Mesenchymal stem cell (in vitro differentiated cells and primary cell): Measurements from ENCODE around the gene AFAP1L2.
A peak's percentile ranks its signal among the peaks of the same experiment; 100 is the strongest.
"Not testable (repeated sequence)": the region's sequence is repeated elsewhere in the genome, so short reads cannot be mapped to it uniquely, and the experiment has no call there.

ENCODE experiments used
- DNase-seq: peaks from one replicate; pipeline ENCODE4 v3.0.0-alpha.2; 2013
- H2AFZ ChIP-seq: one replicate; pipeline ENCODE4 v1.6.1; 2013; ENCODE audit warnings: low read depth, mild to moderate bottlenecking, control low read depth, inconsistent platforms, low read length, moderate library complexity
- H2AK5ac ChIP-seq: 2 replicates; pipeline ENCODE4 v1.6.1; 2013; ENCODE audit warnings: low read length, moderate library complexity, mild to moderate bottlenecking, inconsistent platforms; ENCODE audit not compliant: severe bottlenecking
- H2BK120ac ChIP-seq: one replicate; pipeline ENCODE4 v1.6.1; 2013; ENCODE audit warnings: low read depth, mild to moderate bottlenecking, inconsistent platforms, low read length, moderate library complexity
- H2BK12ac ChIP-seq, 2 experiments: one replicate each; pipeline ENCODE4 v1.6.1; 2013; ENCODE audit warnings: inconsistent platforms in 2 of 2, low read length in 2 of 2, mild to moderate bottlenecking in 2 of 2, moderate library complexity in 2 of 2, control low read depth in 1 of 2
- H2BK15ac ChIP-seq: one replicate; pipeline ENCODE4 v1.6.1; 2013; ENCODE audit warnings: mild to moderate bottlenecking, low read depth, inconsistent platforms; ENCODE audit not compliant: poor library complexity, severe bottlenecking
- H2BK5ac ChIP-seq: 2 replicates; pipeline ENCODE4 v1.6.1; 2013; ENCODE audit warnings: low read depth, mild to moderate bottlenecking, low read length, control low read depth, inconsistent platforms; ENCODE audit not compliant: poor library complexity, severe bottlenecking
- H3K14ac ChIP-seq, 2 experiments: one replicate each; pipeline ENCODE4 v1.6.1; 2013; ENCODE audit warnings: inconsistent platforms in 2 of 2, low read length in 2 of 2, control low read depth in 1 of 2, mild to moderate bottlenecking in 1 of 2, moderate library complexity in 1 of 2
- H3K18ac ChIP-seq, 2 experiments: one replicate each; pipeline ENCODE4 v1.6.1; 2013; ENCODE audit warnings: inconsistent platforms in 2 of 2, low read length in 2 of 2, control low read depth in 1 of 2, low read depth in 1 of 2, mild to moderate bottlenecking in 1 of 2
- H3K23ac ChIP-seq, 2 experiments: one replicate each; pipeline ENCODE4 v1.6.1; 2013; ENCODE audit warnings: inconsistent platforms in 2 of 2, low read length in 2 of 2, mild to moderate bottlenecking in 2 of 2, moderate library complexity in 2 of 2, control low read depth in 1 of 2
- H3K27ac ChIP-seq: 2 replicates; pipeline ENCODE4 v1.5.1; 2013; ENCODE audit warnings: mild to moderate bottlenecking, moderate library complexity, low read length, control low read depth, inconsistent platforms; ENCODE audit not compliant: poor library complexity, severe bottlenecking
- H3K27me3 ChIP-seq, 2 experiments: 2 replicates each; pipeline versions ENCODE4 v1.6.1 to v1.7.0; 2013; ENCODE audit warnings: low read length in 2 of 2, mild to moderate bottlenecking in 2 of 2, moderate library complexity in 2 of 2, control low read depth in 1 of 2, inconsistent platforms in 1 of 2; ENCODE audit not compliant: control insufficient read depth in 1 of 2, insufficient read depth in 1 of 2
- H3K36me3 ChIP-seq, 2 experiments: 2 replicates each; pipeline versions ENCODE4 v1.6.1 to v1.7.0; 2013; ENCODE audit warnings: low read length in 2 of 2, control low read depth in 1 of 2, inconsistent platforms in 1 of 2, low read depth in 1 of 2, mild to moderate bottlenecking in 1 of 2; ENCODE audit not compliant: insufficient read depth in 2 of 2, control insufficient read depth in 1 of 2
- H3K4ac ChIP-seq, 2 experiments: one replicate each; pipeline ENCODE4 v1.6.1; 2013; ENCODE audit warnings: inconsistent platforms in 2 of 2, low read length in 2 of 2, mild to moderate bottlenecking in 2 of 2, moderate library complexity in 2 of 2, control low read depth in 1 of 2, low read depth in 1 of 2
- H3K4me1 ChIP-seq: 2 replicates; pipeline ENCODE4 v1.6.1; 2013; ENCODE audit warnings: low read depth, low read length, control low read depth; ENCODE audit not compliant: control insufficient read depth, insufficient read depth
- H3K4me2 ChIP-seq: 2 replicates; pipeline ENCODE4 v1.6.1; 2013; ENCODE audit warnings: low read length, mild to moderate bottlenecking, inconsistent platforms; ENCODE audit not compliant: poor library complexity, severe bottlenecking
- H3K4me3 ChIP-seq, 2 experiments: 2 replicates each; pipeline versions ENCODE4 v1.5.1 to v1.7.0; 2013; ENCODE audit warnings: low read length in 2 of 2, mild to moderate bottlenecking in 2 of 2, control low read depth in 1 of 2, low read depth in 1 of 2; ENCODE audit not compliant: insufficient read depth in 1 of 2
- H3K79me1 ChIP-seq: replicated peaks from 2 replicates; pipeline ENCODE4 v1.6.1; 2013; ENCODE audit warnings: mild to moderate bottlenecking, control low read depth, low read length, inconsistent platforms; ENCODE audit not compliant: poor library complexity, severe bottlenecking
- H3K9ac ChIP-seq: 2 replicates; pipeline ENCODE4 v1.7.0; 2013; ENCODE audit warnings: mild to moderate bottlenecking, low read length, moderate library complexity
- H3K9me3 ChIP-seq: 2 replicates; pipeline ENCODE4 v1.7.0; 2013; ENCODE audit warnings: mild to moderate bottlenecking, low read length; ENCODE audit not compliant: control insufficient read depth
- H4K8ac ChIP-seq: one replicate; pipeline ENCODE4 v1.6.1; 2013; ENCODE audit warnings: inconsistent platforms, mild to moderate bottlenecking, low read length, moderate library complexity
- H4K91ac ChIP-seq: one replicate; pipeline ENCODE4 v1.6.1; 2013; ENCODE audit warnings: mild to moderate bottlenecking, low read length, inconsistent platforms
- WGBS: methylation state at CpG from one replicate; pipeline ENCODE4 v1.1.7; 2013; ENCODE audit warnings: mixed read lengths; 5-methylcytosine and 5-hydroxymethylcytosine counted together

The AFAP1L2 gene

GRCh38 chr10:114336823-114337509 is 67.3 kb downstream of the AFAP1L2 start:
- H2BK5ac ChIP-seq: no peak overlapping the region
- WGBS: 96% methylated on average over 10 of the region's 10 CpGs

DNA sequence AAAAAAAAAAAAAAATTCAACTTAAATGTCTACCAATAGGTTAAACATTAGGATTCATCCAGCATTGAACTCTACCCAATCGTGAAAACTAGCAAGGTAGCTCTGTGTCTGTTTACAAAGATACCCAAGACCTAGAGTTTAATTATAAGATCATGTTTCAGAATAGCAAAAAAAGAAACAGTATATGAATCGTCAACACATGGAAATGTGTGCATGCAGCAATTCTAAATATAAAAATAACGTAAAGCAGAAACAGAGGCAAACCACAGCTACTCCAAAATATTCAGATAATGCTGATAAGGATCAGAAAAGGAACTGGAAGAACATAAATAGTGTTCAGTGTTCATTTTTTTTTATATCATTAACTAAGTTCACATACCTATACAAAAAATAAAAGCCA is 68.7 kb downstream of the AFAP1L2 start:
- H4K91ac ChIP-seq: no peak overlapping the region
- no peaks in the 10 kb centered on the region for H3K79me1 ChIP-seq
- no peak for DNase-seq
- H3K14ac ChIP-seq: no peak overlapping the region
- no peak overlapping the region for H2AFZ ChIP-seq
- H3K27ac ChIP-seq: no peak overlapping the region
- H3K4ac ChIP-seq: no peak overlapping the region
- no peaks in the 10 kb centered on the region for H3K9me3 ChIP-seq
- H3K27me3 ChIP-seq: peaks cover 0 to 52% of the 10 kb centered on the region in 2 experiments
- H2BK5ac ChIP-seq: no peak overlapping the region
- no peak overlapping the region for H3K18ac ChIP-seq
- no peak overlapping the region for H2BK12ac ChIP-seq
- H3K23ac ChIP-seq: no peak overlapping the region
- no peak overlapping the region for H2BK120ac ChIP-seq
- H3K36me3 ChIP-seq: no peaks in the 10 kb centered on the region
- no peak overlapping the region for H2AK5ac ChIP-seq
- no peak overlapping the region for H2BK15ac ChIP-seq
- H3K4me1 ChIP-seq: peaks cover 3% of the 10 kb centered on the region
- H4K8ac ChIP-seq: no peak overlapping the region
- H3K9ac ChIP-seq: no peak overlapping the region
- whole genome bisulfite sequencing: 40% methylated on average over 1 of the region's 3 CpGs
- H3K4me3 ChIP-seq: no peak overlapping the region
- no peak overlapping the region for H3K4me2 ChIP-seq

More at GRCh38 chr10:114336823-114337509, 67.3 kb downstream of the AFAP1L2 start:
- no peak overlapping the region for H2AFZ ChIP-seq
- H3K4me3 ChIP-seq: no peak overlapping the region
- H3K9ac ChIP-seq: no peak overlapping the region
- H3K36me3 ChIP-seq: no peaks in the 10 kb centered on the region
- H3K27me3 ChIP-seq: peaks cover 0 to 49% of the 10 kb centered on the region in 2 experiments
- H2BK120ac ChIP-seq: no peak overlapping the region
- no peak overlapping the region for H3K23ac ChIP-seq
- H3K18ac ChIP-seq: no peak overlapping the region
- H2BK15ac ChIP-seq: peak overlapping the region; percentile 57
- H2BK12ac ChIP-seq: no peak overlapping the region
- no peak for DNase-seq
- no peak overlapping the region for H2AK5ac ChIP-seq
- H4K91ac ChIP-seq: no peak overlapping the region
- no peaks in the 10 kb centered on the region for H3K9me3 ChIP-seq
- peaks cover 3% of the 10 kb centered on the region for H3K4me1 ChIP-seq
- no peak overlapping the region for H4K8ac ChIP-seq
- H3K4ac ChIP-seq: no peak overlapping the region
- no peak overlapping the region for H3K4me2 ChIP-seq
- no peak overlapping the region for H3K27ac ChIP-seq
- no peaks in the 10 kb centered on the region for H3K79me1 ChIP-seq
- no peak overlapping the region for H3K14ac ChIP-seq

GRCh38 chr10:114334301-114334700 is 70.0 kb downstream of the AFAP1L2 start:
- Histone ChIP-seq H2BK5ac (no peak overlapping the region), H3K79me1 (no peaks in the 10 kb centered on the region), H3K9me3 (no peaks in the 10 kb centered on the region), H3K23ac (no peak overlapping the region), H3K4me2 (no peak overlapping the region), H3K18ac (peak overlapping the region; percentile 23 to 82), H3K4me1 (peaks cover 3% of the 10 kb centered on the region), H2BK120ac (no peak overlapping the region), H3K27me3 (peaks cover 0 to 47% of the 10 kb centered on the region in 2 experiments), H3K4me3 (no peak overlapping the region), H3K14ac (peak overlapping the region in 1 of 2 experiments; percentile 86), H2AK5ac (no peak overlapping the region), H3K9ac (no peak overlapping the region), H4K8ac (no peak overlapping the region), H3K36me3 (no peaks in the 10 kb centered on the region), H2BK15ac (no peak overlapping the region), H2AFZ (no peak overlapping the region), H2BK12ac (no peak overlapping the region), H4K91ac (no peak overlapping the region), H3K27ac (no peak overlapping the region), H3K4ac (no peak overlapping the region)
- WGBS: 73% methylated on average over 6 of the region's 6 CpGs
- DNase-seq: peak; percentile 55

- not testable (repeated sequence) for H3K4me3 ChIP-seq, H3K18ac ChIP-seq, H3K4me1 ChIP-seq, H2AK5ac ChIP-seq, H2BK15ac ChIP-seq, DNase-seq, H2BK5ac ChIP-seq, H3K9me3 ChIP-seq, H2AFZ ChIP-seq, H3K4me2 ChIP-seq, H3K4ac ChIP-seq, H3K23ac ChIP-seq, H3K27ac ChIP-seq, H2BK12ac ChIP-seq, H3K9ac ChIP-seq, H3K79me1 ChIP-seq, H3K36me3 ChIP-seq, H4K8ac ChIP-seq, H3K14ac ChIP-seq, H2BK120ac ChIP-seq, H4K91ac ChIP-seq
- peaks cover 0 to 50% of the 10 kb centered on the region in 2 experiments for H3K27me3 ChIP-seq
- 95% methylated on average over 4 of the region's 5 CpGs for WGBS
Observed at GRCh38 chr10:114333441-114333840, 70.9 kb downstream of the AFAP1L2 start.
